HepG2 (cell line): ENCODE measurements around the gene MED23. TPM values are rescaled to one million over a fixed set of nuclear protein-coding genes. Genes with fewer than 3 reads are reported as not detected.

Source experiments
- ATF2 ChIP-seq: sonication (generic); formaldehyde crosslinking; IDR thresholded peaks from 2 replicates; pipeline ENCODE4 v1.4.0; 2020; ENCODE audit warnings: missing genetic modification reagents
- BCL6 ChIP-seq: IDR thresholded peaks from 2 replicates; pipeline ENCODE4 v1.6.1; 2016; ENCODE audit warnings: missing genetic modification reagents, missing compliant biosample characterization
- BRF2 ChIP-seq: sonication (generic); formaldehyde crosslinking; IDR thresholded peaks from 2 replicates; pipeline ENCODE4 v1.8.1; 2022; ENCODE audit warnings: mild to moderate bottlenecking, missing genetic modification reagents
- CBX5 ChIP-seq: sonication (generic); formaldehyde crosslinking; IDR thresholded peaks from 2 replicates; pipeline ENCODE4 v1.4.0; 2020; ENCODE audit warnings: missing genetic modification reagents, borderline replicate concordance
- DPF2 ChIP-seq: sonication (generic); formaldehyde crosslinking; IDR thresholded peaks from 2 replicates; pipeline ENCODE4 v1.4.0; 2020; ENCODE audit warnings: mild to moderate bottlenecking, low read depth, missing genetic modification reagents, borderline replicate concordance
- FLYWCH1 ChIP-seq: sonication (generic); formaldehyde crosslinking; IDR thresholded peaks from 2 replicates; pipeline ENCODE4 v1.8.1; 2023; ENCODE audit warnings: mild to moderate bottlenecking, missing genetic modification reagents
- MED8 ChIP-seq: sonication (generic); formaldehyde crosslinking; IDR thresholded peaks from 2 replicates; pipeline ENCODE4 v1.8.1; 2023; ENCODE audit warnings: mild to moderate bottlenecking, missing genetic modification reagents; ENCODE audit not compliant: insufficient replicate concordance
- MTERF4 ChIP-seq: sonication (generic); formaldehyde crosslinking; IDR thresholded peaks from 2 replicates; pipeline ENCODE4 v1.8.0; 2023; ENCODE audit warnings: mild to moderate bottlenecking, missing genetic modification reagents
- MZF1 ChIP-seq: sonication (generic); formaldehyde crosslinking; IDR thresholded peaks from 2 replicates; pipeline ENCODE4 v1.8.1; 2023; ENCODE audit warnings: mild to moderate bottlenecking, missing genetic modification reagents, borderline replicate concordance
- NBN ChIP-seq: fragments of 450-650 bp; conservative IDR thresholded peaks from 2 replicates; pipeline ENCODE4 v1.6.1; 2017
- NFE2L1 ChIP-seq: sonication (generic); formaldehyde crosslinking; IDR thresholded peaks from 2 replicates; pipeline ENCODE4 v1.4.0; 2020; ENCODE audit warnings: missing genetic modification reagents, mild to moderate bottlenecking, borderline replicate concordance
- NFRKB ChIP-seq: fragments of 450-650 bp; IDR thresholded peaks from 2 replicates; pipeline ENCODE4 v1.6.1; 2017
- PHF21A ChIP-seq: sonication (generic); formaldehyde crosslinking; IDR thresholded peaks from 2 replicates; pipeline ENCODE4 v1.5.0; 2020; ENCODE audit warnings: mild to moderate bottlenecking, missing genetic modification reagents
- PHF5A ChIP-seq: IDR thresholded peaks from one replicate; pipeline ENCODE4 v1.6.1; 2018; ENCODE audit warnings: low read depth, missing genetic modification reagents; ENCODE audit not compliant: unreplicated experiment
- RARG ChIP-seq: sonication (generic); formaldehyde crosslinking; IDR thresholded peaks from 2 replicates; pipeline ENCODE4 v1.4.0; 2020; ENCODE audit warnings: low read depth, mild to moderate bottlenecking, missing genetic modification reagents
- RFXANK ChIP-seq: IDR thresholded peaks from 2 replicates; pipeline ENCODE4 v1.6.1; 2016
- SOX5 ChIP-seq: IDR thresholded peaks from 2 replicates; pipeline ENCODE4 v1.6.1; 2016; ENCODE audit warnings: borderline replicate concordance
- SPEN ChIP-seq: sonication (generic); formaldehyde crosslinking; IDR thresholded peaks from 2 replicates; pipeline ENCODE4 v1.5.1; 2020; ENCODE audit warnings: low read depth, mild to moderate bottlenecking, missing genetic modification reagents
- SSRP1 ChIP-seq: IDR thresholded peaks from 2 replicates; pipeline ENCODE4 v1.6.1; 2016; ENCODE audit warnings: control low read depth
- ZHX1 ChIP-seq: sonication (generic); formaldehyde crosslinking; IDR thresholded peaks from 2 replicates; pipeline ENCODE4 v1.8.1; 2022; ENCODE audit warnings: low read depth, mild to moderate bottlenecking, missing genetic modification reagents
- ZNF12 ChIP-seq: sonication (generic); formaldehyde crosslinking; IDR thresholded peaks from 2 replicates; pipeline ENCODE4 v1.5.0; 2020; ENCODE audit warnings: missing genetic modification reagents
- ZNF383 ChIP-seq: sonication (generic); formaldehyde crosslinking; IDR thresholded peaks from 2 replicates; pipeline ENCODE4 v1.4.0; 2020; ENCODE audit warnings: missing genetic modification reagents, mild to moderate bottlenecking, borderline replicate concordance
- ZNF709 ChIP-seq: sonication (generic); formaldehyde crosslinking; IDR thresholded peaks from 2 replicates; pipeline ENCODE4 v1.5.0; 2020; ENCODE audit warnings: mild to moderate bottlenecking, missing genetic modification reagents
- ZNF792 ChIP-seq: IDR thresholded peaks from 2 replicates; pipeline ENCODE4 v1.6.1; 2016
- polyA plus RNA-seq, 8 experiments: library from polyadenylated mRNA; depleted of rRNA in 3 of 8; stranded (reverse) in 7 of 8; unstranded in 1 of 8; fragments of >200 nt; fragmentation: Illumina TruSeq in 4 of 8; extraction: Trizol in 4 of 8; gene quantifications; 2 replicates each; pipeline versions ENCODE4 v1.2.1 to v1.2.3, GENCODE V29; 2011 to 2016; ENCODE audit warnings: low read depth in 4 of 8, missing spikeins in 1 of 8, mixed read lengths in 1 of 8; ENCODE audit not compliant: insufficient read depth in 1 of 8
- total RNA-seq, 5 experiments: library from RNA; depleted of rRNA; stranded (reverse); fragments of >200 nt; fragmentation: Illumina TruSeq; extraction: Trizol; gene quantifications; 2 replicates each; pipeline ENCODE4 v1.2.3, GENCODE V29; 2016; ENCODE audit warnings: low read depth in 1 of 5

The MED23 gene
- total and polyA plus RNA-seq, 2 of the 13 experiments (the other 11 are each of a cell fraction or from before 2014, with no cell fraction given): 34.9 to 50.5 TPM

- peak; percentile 28; the same call in 1 of the 2 replicates for TF ChIP-seq BCL6 (CRISPR knock-in tag)
- peak; percentile 76 for TF ChIP-seq ZNF12
- TF ChIP-seq MTERF4: peak; percentile 75
- TF ChIP-seq RARG (CRISPR knock-in tag): no peak
- peak; percentile 67; the same call in 1 of the 2 replicates for TF ChIP-seq ZHX1 (CRISPR knock-in tag)
- TF ChIP-seq SPEN (CRISPR knock-in tag): peak; percentile 82
- peak; percentile 79; the same call in 1 of the 2 replicates for TF ChIP-seq ZNF709 (CRISPR knock-in tag)
- no peak for TF ChIP-seq NBN
- TF ChIP-seq ZNF383 (CRISPR knock-in tag): no peak
- TF ChIP-seq NFE2L1: no peak
- peak; percentile 66; the same call in 1 of the 2 replicates for TF ChIP-seq ZNF792 (CRISPR knock-in tag)
- TF ChIP-seq BRF2 (CRISPR knock-in tag): no peak
- peak; percentile 49; the same call in 1 of the 2 replicates for TF ChIP-seq SOX5
- no peak for TF ChIP-seq PHF5A (CRISPR knock-in tag)
- TF ChIP-seq ATF2 (CRISPR knock-in tag): peak; percentile 31
- TF ChIP-seq RFXANK (CRISPR knock-in tag): no peak
- TF ChIP-seq DPF2 (CRISPR knock-in tag): no peak
- TF ChIP-seq MZF1 (CRISPR knock-in tag): no peak
- TF ChIP-seq NFRKB: no peak
- TF ChIP-seq CBX5 (CRISPR knock-in tag): peak; percentile 17; the same call in 1 of the 2 replicates
- TF ChIP-seq PHF21A (CRISPR knock-in tag): peak; percentile 39; the same call in 1 of the 2 replicates
- no peak for TF ChIP-seq MED8 (CRISPR knock-in tag)
- TF ChIP-seq FLYWCH1 (CRISPR knock-in tag): no peak
- TF ChIP-seq SSRP1: no peak
Observed at GRCh38 chr6:131635384-131636340, 7.6 kb upstream of the MED23 start (continued).
